Superior temporal gyrus (tissue), 1 donor: Measurements from ENCODE around the gene EIF4G1.

Experiments
- DNase-seq: peaks from one replicate; pipeline ENCODE4 v3.0.0-alpha.2; 2016; ENCODE audit errors: extremely low spot score

EIF4G1 gene

DNA sequence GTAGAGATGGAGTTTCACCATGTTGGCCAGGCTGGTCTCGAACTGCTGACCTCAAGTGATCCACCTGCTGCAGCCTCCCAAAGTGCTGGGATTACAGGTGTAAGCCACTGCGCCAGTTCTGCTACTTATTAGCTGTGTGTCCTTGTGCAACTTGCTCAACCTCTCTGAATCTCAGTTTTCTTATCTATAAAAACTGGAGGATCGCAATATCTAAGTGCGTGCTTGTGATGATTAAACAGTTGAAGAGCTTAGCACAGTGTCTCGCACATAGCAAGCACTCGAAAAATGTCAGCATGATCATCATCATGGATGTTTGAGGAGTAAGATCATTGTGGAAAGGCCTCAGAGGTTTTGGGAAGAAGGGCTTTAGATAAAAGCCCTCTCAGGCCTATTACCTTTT, 36.2 kb downstream of the EIF4G1 start:
- no peak for DNase-seq

DNA sequence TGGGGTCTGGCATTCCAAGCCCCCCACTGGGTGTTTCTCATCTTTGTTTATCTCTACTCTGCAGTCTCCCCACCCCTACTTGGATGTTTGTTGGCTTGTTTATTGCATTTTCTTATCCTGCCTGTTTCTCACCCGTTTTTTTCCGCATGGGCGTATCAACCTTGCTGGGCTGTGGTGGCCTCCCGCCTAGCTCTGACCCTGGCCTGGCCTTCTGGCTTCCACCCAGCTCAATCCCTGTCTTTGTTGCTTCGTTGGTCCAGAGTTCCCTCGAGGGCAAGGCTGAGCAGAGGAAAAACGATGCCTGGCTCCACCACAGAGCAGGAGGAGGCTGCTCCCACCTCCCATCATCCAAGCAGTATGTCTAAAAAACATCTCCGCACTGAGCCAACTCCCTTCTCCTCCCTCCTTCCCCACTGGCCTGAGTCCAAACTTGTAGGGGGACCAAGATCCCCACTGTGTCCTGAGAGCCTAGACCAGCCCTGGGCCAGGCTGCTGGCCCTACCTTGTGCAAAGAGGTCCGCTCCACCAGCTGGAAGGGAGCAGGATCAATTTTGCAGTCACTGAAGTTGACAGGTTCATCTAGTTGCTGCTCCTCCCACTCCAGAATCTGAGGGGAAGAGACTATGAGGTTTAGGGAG, 37.2 kb downstream of the EIF4G1 start:
- no peak for DNase-seq

DNA sequence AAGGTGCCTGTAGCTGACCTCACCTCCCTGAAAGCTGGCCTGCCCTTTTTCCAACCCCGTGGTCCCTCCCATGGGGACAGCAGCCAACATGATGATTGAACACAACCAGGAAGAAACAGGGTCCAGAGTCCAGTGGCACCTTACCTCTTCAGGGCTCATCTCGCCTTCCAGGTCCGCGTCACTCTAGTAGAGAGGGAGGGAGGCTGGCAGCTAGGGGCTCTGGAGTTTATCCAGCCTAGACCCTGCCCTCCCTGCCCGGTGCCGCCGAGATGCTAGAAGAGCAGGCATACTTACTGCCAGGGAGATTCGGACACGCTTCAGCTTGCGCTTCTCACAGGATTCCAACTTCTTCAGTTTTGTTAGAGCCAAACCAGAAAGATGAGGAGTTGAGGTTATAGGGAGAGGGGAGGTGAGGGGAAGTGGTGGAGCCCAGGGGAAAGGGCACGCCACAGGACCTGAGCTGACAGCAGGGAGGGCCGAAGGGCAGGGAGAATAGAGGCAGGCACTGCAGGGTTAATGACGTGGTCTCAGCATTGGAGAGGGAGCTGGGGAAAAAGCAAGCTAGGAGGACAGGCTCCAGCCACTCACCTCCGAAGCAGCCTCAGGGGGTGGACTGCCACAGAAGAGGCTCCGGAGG, 37.9 kb downstream of the EIF4G1 start:
- DNase-seq: no peak

DNA sequence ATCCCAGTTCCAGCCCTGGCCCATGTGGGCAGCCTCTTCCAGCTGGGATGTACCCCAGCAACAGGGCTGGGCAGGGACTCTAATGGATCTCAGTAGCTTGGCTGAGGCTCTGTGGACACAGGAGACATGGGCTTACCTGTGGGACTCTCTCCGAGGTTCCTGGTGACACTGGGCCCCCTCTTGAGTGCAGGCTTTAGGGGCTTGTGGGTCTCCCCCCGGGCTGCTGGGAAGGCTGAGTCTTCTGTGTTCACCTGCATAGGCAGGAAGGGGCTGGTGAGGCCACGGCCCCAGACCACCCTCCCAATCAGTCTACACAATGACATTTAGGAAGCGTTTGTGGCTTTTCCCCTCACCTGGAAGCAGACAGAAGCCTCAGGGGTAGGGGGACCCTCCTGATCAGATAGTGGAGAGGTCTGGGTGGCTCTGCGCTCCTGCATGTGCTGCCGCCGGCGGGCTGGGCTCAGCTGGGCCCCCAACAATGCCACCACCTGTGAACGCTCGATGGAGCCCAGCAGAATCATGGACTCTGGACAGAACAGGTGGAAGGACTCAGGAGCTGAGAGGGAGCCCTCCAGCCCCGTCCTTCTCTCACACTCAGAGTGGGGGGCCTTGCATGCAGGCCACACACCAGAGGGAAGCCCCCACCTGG, 38.6 kb downstream of the EIF4G1 start:
- no peak for DNase-seq

DNA sequence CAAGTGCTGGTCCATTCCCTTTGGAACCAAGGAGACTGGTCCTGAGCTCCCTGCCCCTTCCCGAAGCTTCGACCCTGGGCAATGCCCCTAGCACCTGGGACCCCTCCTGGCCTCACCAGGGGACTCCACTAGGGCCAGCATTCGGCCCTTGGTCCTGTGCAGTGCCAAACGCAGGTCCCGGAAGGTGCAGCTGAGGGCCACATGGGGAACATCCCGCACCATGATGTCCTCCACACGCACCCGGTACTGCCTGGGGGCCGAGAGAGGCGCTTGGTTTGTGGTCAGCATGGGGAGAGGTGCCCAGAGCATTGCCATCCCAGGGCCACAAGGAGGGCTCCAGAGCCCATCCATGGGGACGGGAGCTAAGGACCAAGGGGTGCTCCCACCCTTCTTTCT, 39.1 kb downstream of the EIF4G1 start:
- no peak for DNase-seq

DNA sequence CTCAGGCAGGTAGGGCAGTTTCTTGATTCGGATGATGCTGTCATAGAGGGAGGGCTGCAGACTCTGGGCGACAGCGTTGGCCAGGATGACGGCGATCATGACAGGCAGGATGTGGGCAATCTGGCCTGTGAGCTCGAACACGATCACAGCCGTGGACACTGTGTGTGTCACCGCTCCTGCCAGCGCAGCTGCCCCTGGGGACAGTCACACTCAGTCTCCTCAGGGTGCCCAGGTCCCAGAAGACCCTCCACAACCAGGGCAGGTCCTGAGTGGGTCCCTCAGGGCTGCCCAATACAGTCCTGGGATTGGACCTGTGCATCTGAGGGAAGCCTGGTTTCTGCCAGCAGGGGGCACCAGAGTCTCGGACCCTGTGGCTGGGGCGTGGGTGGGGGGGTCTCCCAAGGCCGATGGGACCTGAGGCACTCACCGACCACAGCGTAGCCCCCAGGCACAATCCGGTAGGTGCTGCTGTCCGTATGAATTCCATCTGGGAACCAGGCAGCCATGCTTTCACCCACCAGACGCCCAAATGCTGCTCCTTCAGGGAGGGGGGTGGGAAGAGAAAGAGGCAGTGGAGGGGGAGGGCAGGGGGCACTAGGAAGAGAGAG, 39.8 kb downstream of the EIF4G1 start:
- DNase-seq: no peak

DNA sequence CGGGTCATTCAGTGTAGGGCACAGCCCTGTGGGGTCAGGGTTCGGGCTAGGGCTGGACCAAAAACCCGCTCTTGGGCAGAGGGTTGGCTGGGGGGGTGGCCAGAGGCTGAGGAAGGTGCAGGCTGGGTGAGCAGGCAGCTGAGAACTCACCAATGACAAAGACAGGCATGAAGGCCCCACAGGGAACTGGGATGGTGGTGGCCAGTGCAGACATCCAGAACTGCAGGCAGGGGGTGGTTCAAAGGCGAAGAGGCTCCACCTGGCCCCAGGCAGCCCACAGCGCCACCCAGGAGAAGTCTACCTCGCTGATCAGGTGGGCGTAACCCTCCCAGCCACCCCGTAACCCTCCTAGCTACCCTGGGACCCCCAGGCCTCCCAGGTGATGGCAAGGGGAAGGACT, 40.3 kb downstream of the EIF4G1 start:
- no peak for DNase-seq

DNA sequence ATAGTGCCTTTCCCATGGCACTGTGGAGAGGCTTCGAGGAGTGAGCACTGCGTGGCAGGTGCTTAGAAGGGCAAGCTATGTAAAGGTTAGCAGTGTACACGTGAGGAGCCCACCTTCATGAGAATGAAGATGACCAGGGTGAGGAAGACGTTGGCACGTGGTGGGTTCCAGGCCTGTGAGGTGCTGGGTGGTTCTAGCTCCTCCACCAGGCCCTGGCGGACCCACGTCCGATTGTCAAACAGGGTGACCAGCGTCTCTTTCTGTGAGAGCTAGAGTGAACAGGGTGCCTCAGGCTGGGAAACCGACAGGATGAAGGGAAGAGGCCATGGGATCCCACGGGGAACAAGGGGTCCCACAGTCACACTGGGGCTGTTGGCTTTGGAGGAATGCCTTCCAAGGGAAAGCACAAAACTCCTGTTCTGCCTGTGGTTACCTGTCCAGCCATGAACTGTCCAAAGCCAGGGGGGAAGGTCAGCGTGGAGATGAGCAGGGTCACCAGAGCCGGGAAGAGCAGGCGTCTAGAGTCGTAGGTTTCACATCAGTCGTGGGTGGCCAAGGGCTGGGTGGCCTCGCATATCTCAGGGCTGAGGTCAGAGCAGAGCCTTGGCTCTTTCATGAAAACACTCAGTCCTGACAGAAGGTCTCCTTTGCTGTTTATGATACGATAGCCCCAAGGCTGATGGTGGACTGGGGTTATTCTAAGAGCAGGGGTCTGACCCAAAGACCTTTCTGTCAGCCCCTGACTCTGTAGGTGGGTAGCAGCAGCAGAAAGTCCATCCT, 41.0 kb downstream of the EIF4G1 start:
- DNase-seq: no peak

DNA sequence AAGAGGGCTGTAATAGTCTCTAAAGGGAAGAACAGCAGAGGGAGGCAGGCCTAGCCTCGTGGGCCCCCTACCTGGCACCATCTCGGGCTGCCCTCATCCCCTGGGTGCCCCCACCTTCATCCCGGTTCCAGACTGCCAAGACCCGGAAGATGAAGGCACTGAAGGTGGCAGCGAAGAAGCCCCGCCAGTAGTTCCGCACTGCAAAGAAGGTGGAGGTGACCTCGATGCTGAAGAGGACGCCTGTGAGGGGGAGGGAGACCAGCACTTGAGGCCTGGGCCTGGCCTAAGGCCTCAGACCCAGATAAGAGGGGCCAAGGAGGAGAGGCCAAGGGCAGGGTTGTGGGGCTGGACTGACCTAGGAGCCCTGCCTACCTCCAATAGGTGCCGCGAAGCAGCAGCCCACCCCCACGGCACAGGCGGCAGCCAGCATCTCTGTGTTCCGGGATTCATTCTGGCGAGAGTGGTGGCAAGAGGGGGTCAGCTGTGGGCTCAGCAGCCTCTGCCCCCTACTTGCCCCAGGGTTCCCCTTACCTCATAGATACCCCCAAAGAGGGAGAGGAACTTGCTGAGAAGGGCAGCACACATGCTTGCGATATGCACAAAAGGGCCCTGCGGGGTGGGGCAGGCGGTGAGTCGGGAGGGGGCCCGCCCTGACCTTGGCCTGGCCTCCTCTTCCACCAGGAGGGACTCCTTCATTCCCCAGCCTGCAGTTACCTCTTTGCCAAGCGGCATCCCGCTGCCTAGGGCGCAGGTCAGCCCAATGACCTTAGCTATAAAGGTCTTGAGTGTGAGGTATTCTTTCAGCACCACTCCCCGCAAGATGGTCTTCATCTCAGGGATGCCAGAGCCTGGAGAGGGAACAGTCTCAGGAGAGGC, 43.1 kb downstream of the EIF4G1 start:
- no peak for DNase-seq

DNA sequence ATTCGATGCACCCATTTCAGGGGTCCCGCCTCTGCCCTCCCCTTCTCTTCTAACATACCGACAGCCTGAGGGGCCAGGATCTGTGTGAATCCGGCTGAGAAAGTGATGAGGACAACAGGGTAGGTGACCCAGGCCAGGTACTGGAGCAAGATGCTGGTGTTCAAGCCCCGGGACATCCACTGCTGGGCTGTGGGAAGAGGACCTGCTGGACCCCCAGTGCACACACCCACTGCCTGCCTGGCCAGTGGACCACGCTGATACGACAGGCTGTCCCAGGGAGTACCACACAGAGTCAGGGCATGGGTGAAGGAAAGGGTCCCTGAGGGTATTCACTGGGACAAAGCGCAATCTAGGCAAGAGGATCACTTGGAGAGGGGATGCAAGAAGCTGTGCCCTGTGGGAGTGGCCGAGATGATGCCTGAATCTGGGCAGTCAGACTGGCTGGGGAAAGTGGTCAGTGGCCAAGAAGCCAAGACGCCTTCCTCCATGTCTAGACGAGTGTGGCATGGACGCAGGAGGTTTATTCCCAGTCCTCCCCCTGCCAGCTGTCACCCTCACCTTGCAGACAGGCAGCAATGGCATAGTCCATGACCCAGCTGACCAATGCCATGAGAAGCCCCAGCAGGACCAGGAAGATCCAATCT, 43.8 kb downstream of the EIF4G1 start:
- DNase-seq: no peak

DNA sequence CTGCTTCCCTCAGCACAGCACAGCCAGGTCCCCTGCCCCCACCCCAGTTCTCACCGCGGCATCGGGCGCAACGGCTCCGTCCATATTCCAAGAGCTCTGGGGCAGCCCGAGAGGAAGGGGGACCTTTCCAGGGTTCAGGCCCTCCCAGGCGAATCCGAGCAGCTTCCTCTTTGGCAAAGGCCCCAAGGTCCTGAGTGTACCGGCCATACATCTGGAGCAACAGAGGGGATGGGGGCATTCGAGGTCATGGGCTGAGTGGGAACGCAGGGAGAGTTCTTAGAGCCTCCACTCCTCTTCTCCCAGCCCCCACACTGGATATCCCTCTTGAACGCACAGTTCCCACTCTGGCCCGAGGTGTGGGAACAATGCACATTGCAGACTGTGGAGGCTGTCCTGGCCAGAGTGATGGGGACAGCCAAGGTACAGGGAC, 44.5 kb downstream of the EIF4G1 start:
- DNase-seq: no peak

DNA sequence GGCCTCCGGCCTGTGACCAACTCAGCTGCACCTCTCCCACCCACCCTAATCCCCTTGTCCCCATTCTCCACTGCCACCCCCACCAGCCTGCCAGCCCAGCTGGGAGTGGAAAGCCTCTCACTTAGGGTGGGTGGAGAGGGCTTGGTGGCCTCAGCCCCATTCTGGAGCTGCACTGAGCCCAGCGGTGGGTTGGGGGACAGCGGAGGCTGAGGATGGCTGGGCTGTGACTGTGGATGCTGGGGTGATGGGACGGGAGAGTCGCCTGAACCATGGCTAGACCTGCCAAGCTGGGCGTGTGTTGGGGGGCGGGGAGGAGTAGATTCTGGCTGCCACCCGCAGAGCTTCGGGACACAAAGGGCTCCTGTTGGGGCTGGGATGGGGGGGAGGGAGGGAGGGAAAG, 45.2 kb downstream of the EIF4G1 start:
- no peak for DNase-seq

DNA sequence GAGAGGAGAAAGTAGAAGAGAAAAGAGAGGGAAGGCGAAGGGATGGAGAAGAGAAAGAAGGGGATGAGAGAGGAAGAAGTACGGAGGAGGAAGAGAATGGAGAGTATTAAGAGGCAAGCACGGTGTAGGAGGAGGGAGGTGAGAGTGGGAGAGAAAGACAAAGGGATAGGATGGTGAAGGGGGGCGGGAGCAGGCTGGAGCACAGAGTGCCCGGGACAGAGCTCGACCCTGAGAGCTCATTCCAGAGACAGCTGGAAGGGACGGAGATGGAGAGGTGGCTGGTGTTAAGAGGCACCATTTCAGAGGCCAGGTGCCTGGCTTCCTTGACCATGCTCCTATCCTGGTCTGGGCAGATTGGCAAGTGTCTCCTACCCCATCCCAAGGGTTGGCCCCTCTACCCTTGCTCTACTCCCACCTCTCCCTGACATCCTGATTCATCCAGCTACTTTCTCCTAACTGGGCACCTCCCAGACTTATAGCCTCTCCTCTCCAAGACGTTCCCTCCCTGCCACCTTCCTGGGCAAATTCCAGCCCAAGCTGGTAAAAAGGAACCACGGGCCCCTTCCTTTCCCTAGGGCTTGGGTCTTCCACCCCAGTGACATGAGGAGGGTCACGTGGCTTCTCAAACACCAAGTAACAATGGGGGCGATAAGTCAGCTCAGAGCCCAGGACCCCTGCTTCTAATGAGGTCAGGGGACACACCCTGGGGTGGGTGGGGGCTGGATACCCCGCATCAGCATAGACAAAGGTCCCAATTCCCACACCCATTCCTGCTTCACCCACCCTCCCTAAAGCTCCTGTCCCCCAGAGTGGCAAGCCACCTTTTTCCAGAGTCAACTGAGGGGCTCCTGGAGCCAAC, 45.9 kb downstream of the EIF4G1 start:
- no peak for DNase-seq

DNA sequence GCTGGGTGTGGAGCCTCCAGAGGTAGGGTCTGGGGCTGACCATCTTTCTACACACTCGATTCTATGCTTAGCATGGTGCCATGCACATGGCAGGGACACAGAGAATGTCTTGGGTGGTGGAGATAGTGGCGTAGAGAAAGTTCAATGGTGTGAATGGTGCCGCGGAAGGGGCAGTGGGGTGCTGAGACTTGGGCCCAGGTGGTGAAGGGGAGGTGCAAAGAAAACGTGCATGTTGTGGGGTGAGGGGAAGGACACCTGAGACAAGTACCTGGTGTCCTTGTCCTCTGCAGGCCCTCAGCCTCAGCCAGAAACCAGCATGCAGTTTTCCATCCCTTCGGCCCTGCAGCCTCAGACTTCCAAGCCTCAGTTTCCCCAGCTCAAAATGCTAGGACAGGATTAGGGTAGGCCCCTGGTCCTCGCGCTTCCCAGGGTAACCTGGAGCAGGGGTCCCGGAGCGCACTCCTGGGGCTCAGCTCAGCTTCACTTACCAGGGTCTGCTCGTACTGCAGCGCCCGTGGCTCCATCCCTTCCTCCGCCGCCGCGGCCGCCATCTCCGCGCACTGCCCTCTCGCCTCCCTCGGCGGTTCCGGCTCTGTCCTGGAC, 46.6 kb downstream of the EIF4G1 start:
- peak; percentile 16 for DNase-seq

DNA sequence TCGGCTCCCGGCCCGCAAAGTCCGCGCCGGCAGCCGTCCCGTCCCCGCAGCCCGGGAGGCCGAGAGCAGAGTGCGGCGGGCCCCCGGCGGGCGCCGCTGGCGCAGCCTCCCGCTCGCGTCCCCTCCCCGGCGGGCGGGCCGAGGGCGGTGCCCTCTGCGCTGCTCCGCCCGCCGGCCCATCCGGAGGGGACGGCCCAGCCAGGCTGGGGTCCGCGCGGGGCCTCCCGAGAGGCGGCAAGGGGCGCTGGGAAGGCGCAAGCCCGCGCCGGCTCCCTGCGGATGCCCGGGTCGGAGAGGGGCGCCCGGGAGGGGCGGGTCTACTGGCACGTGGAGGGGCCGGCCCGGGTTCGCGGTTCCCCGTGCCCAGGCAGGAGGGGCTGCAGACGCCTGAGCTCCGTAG, 47.1 kb downstream of the EIF4G1 start, which contains the start of the genes CLCN2 and POLR2H:
Gene CLCN2, minus strand, starts transcription at position 74 of the 400 bp plus-strand sequence. CDS start 126 bp downstream, outside the sequence.
Gene POLR2H, plus strand, starts transcription at position 179 of the 400 bp plus-strand sequence. CDS start 1,783 bp downstream, outside the sequence.
- peak; percentile 66 for DNase-seq

DNA sequence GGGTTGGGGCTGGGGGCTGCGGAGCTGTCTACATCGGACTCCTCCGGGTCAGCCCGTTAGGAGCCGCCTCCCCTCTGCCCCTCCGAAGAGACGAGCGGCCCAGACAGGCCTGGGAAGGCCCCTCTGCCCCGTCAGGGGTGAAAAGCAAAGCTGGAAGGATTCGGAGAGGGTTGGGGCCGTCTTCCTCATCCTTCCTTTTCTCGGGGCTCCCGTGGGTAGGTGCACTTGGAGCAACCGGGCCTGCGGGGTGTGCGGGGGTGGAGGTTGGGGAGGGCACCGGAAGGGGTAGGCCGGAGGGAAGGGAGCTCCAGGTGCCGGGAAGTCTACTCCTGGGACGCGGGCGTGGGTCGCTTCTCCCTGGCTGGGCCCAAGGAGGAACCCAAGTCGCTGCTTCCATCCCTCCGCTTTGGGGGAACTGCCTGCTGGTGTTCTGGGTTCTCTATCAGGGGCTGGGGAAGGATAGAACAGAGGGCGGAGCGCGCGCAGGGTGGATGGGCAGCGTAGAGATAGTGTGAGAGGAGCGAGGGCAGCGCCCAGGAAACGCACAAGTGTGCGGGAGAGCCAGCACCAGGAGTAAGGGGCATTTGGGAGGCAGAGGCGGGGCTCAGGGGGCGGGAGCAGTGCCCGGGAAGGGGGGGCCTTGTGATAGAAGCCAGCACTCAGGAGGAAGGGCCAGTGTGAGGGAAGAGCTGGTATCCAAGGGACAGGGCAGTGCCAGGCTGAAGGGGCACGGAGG, 47.7 kb downstream of the EIF4G1 start:
- peak; percentile 67 for DNase-seq

DNA sequence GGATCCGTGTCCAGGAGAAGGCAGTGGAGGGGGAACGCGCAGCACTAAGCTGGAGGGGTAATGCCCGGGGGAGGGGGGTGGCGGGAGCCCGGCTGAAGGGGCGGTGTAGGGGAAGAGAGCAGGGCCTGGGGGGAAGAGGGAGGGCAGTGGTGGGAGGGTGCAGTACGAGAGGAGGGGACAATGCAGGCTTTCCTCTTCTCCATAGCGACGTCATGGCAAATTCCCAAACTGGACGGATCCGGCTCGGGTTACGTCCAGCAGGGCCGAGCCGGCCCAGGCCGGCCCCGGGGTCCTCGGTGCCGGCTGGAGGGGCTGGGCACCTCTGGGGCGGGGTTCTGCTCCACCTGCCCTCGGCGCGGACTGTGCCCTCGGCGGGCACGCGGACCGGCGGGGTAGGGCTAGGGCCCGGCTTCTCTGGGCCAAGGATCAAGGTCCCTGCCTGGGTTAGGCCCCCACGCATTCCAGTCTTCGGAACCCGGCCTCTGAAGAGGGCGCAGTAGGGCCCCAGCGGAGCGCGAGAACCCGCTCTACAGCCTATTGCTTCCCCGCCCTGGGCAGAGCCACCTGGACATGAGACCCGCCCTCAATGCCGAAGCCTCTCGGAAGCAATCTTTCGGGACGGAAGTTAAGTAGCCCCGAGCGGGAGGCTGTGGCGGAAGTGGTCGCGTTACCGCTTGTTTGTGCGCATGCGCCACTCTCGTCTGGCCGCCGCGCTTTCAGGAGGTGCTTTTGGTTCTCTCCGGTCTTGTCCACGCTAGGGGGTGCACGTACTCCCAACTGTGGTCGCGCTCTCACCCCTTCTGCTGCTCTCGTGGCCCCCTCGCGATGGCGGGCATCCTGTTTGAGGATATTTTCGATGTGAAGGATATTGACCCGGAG, 48.5 kb downstream of the EIF4G1 start:
- DNase-seq: peak; percentile 97
